Measurements from ENCODE around the gene PDE4D. TPM values are rescaled to one million over a fixed set of nuclear protein-coding genes. Genes with fewer than 3 reads are reported as not detected.

PDE4D gene
- total RNA-seq, 1 experiment from 2014 or later = 3.6 TPM

DNA sequence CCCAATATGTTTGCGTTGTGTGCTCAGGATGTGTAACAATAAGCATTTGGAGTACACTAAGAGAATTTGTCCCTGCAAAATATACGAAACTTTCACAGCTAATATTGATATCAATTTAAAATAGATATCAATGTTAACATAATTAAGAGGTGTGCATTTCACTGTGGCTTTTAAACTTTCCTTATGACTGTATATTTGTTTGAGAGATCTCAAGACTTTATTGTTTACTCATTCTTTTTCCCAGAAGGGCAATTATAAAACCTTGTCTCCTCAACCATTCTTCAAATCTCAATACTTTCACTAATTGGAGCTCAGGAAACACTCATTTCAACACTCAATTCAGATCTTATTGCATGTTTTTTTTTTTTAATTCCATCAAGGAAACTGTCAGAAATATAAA lies 241.1 kb downstream of the PDE4D start:
- H3K4me3 ChIP-seq (ENCODE audit: low read length) = no peak overlapping the region
- TF ChIP-seq, protein P1, sequence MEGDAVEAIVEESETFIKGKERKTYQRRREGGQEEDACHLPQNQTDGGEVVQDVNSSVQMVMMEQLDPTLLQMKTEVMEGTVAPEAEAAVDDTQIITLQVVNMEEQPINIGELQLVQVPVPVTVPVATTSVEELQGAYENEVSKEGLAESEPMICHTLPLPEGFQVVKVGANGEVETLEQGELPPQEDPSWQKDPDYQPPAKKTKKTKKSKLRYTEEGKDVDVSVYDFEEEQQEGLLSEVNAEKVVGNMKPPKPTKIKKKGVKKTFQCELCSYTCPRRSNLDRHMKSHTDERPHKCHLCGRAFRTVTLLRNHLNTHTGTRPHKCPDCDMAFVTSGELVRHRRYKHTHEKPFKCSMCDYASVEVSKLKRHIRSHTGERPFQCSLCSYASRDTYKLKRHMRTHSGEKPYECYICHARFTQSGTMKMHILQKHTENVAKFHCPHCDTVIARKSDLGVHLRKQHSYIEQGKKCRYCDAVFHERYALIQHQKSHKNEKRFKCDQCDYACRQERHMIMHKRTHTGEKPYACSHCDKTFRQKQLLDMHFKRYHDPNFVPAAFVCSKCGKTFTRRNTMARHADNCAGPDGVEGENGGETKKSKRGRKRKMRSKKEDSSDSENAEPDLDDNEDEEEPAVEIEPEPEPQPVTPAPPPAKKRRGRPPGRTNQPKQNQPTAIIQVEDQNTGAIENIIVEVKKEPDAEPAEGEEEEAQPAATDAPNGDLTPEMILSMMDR (conservative IDR thresholded peaks at IDR 0.05; ENCODE audit: low read depth, low read length) = no peak
- TF ChIP-seq EZH2phosphoT487 (IDR thresholded peaks at IDR 0.05; ENCODE audit: borderline replicate concordance, low read length) = no peak
- no peak for TF ChIP-seq EZH2 (IDR thresholded peaks at IDR 0.05; ENCODE audit: low read length, unreplicated experiment)
- no peaks in the 10 kb centered on the region for H3F3A ChIP-seq (ENCODE audit: low read length, unreplicated experiment)
- H3K27ac ChIP-seq (ENCODE audit: low read length) = no peak overlapping the region
- H3K27me3 ChIP-seq (ENCODE audit: low read length) = no peaks in the 10 kb centered on the region
- H3K9me2 ChIP-seq (replicated peaks; ENCODE audit: low read length) = no peaks in the 10 kb centered on the region
- no peak overlapping the region for H3K9ac ChIP-seq (ENCODE audit: low read length)
- DNase-seq = no peak
- ChIA-PET CTCF (interaction anchor here (0.6 kb wide), 1 partner anchor 145 kb away, joined by 6 read pairs; no protein-coding TSS in a partner anchor), POLR2A (ENCODE audit: unreplicated experiment) (no interaction called here)
- no peak overlapping the region for H2AFZ ChIP-seq (ENCODE audit: low read length)
- no TSS peak for BruUV-seq (replicated peaks)
- no peaks in the 10 kb centered on the region for H3K36me3 ChIP-seq (ENCODE audit: low read depth, low read length)
- no peak overlapping the region for H3K4me2 ChIP-seq (ENCODE audit: low read length)
- H3K4me1 ChIP-seq (ENCODE audit: insufficient read depth, low read length) = no peaks in the 10 kb centered on the region
- intact Hi-C loops (cut with micrococcal nuclease) = no loop called here
- no peaks in the 10 kb centered on the region for H4K20me1 ChIP-seq (ENCODE audit: low read length)
- H3K79me2 ChIP-seq (ENCODE audit: low read length) = no peaks in the 10 kb centered on the region
- no peak for ATAC-seq
- H3K9me3 ChIP-seq (ENCODE audit: low read length) = no peaks in the 10 kb centered on the region

DNA sequence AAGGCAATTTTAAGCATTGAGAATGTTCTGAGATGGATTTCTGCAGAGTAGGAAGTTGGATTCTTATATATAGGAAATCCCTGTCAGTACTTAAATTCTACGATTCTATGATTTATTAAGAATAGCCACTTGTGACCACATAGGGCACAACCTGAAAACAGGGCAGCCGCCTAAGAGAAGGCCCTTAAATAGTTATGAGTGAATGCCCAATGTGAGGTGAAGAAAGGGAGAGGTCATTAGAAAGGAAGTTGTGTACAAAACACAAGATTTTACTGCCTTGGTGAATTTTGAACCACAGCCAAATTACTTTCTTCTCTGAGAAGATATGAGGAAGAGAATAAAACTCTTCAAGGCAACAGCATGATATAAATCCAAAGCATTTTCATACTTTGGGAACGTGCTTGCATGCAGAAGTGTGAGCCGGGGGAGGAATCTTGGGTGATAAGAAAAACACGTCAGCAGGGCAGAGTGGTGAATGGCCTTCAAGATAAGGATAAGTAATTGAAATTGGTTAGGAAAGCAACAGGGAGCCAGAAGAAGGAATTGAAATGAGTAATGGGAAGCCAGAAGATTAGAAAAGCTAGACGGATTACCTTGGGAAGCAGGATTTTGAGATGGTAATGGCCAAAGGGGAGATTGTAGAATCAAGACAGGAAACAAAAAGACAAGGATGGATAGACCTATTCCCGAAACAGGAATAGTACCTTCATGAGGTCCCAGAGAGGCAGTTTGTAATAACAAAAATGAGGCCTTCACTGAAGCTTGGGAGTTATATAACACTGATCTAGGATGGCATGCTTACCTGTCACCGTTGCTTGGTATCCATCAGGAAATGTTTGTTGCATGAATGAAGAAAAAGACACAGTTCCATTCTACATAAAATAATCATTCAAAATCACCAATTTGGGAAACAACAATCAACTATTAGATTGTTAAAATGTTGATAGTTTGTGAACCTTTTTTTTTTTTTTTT lies 244.3 kb downstream of the PDE4D start:
- Histone ChIP-seq H2AFZ (ENCODE audit: low read length) (no peak overlapping the region), H4K20me1 (ENCODE audit: low read length) (no peaks in the 10 kb centered on the region), H3K4me1 (ENCODE audit: insufficient read depth, low read length) (no peaks in the 10 kb centered on the region), H3K79me2 (ENCODE audit: low read length) (no peaks in the 10 kb centered on the region), H3K9me3 (ENCODE audit: low read length) (no peaks in the 10 kb centered on the region), H3K4me3 (ENCODE audit: low read length) (no peak overlapping the region), H3K36me3 (ENCODE audit: low read depth, low read length) (no peaks in the 10 kb centered on the region), H3K27me3 (ENCODE audit: low read length) (no peaks in the 10 kb centered on the region), H3K9ac (ENCODE audit: low read length) (no peak overlapping the region), H3F3A (ENCODE audit: low read length, unreplicated experiment) (no peaks in the 10 kb centered on the region), H3K4me2 (ENCODE audit: low read length) (no peak overlapping the region), H3K27ac (ENCODE audit: low read length) (no peak overlapping the region), H3K9me2 (replicated peaks; ENCODE audit: low read length) (no peaks in the 10 kb centered on the region)
- BruUV-seq (replicated peaks) = no TSS peak
- ATAC-seq (no peak), DNase-seq (no peak)
- intact Hi-C loops (cut with micrococcal nuclease) = no loop called here
- ChIA-PET CTCF (no interaction called here), POLR2A (ENCODE audit: unreplicated experiment) (no interaction called here)
- TF ChIP-seq, protein P1 (conservative IDR thresholded peaks at IDR 0.05; ENCODE audit: low read depth, low read length) = no peak
- TF ChIP-seq EZH2phosphoT487 (IDR thresholded peaks at IDR 0.05; ENCODE audit: borderline replicate concordance, low read length) (no peak), EZH2 (IDR thresholded peaks at IDR 0.05; ENCODE audit: low read length, unreplicated experiment) (no peak)
